HG03064 (cell line): ENCODE data around the gene LLCFC1.
"Not testable (repeated sequence)": the region's sequence is repeated elsewhere in the genome, so short reads cannot be mapped to it uniquely, and the experiment has no call there.

Experiments
- ATAC-seq: cut with Tn5 transposase; IDR thresholded peaks from one replicate; pipeline ENCODE4 v1.9.1; 2021; ENCODE audit warnings: low read depth; ENCODE audit not compliant: unreplicated experiment

The LLCFC1 gene

GRCh38 chr7:142968229-142968628 lies 28.9 kb downstream of the LLCFC1 start:
- ATAC-seq: no peak

- no peak for ATAC-seq
Observed at GRCh38 chr7:142969183-142969582, 29.9 kb downstream of the LLCFC1 start.

GRCh38 chr7:142974626-142975025 lies 35.3 kb downstream of the LLCFC1 start:
- no peak for ATAC-seq

- ATAC-seq: not testable (repeated sequence)
Observed at GRCh38 chr7:142978402-142978801, 39.1 kb downstream of the LLCFC1 start.

GRCh38 chr7:142983825-142984224 lies 44.5 kb downstream of the LLCFC1 start:
- ATAC-seq: no peak

- ATAC-seq: no peak
Observed at GRCh38 chr7:142984297-142984696, 45.0 kb downstream of the LLCFC1 start.
